ENCODE data around the gene PAPOLG.

PAPOLG gene

DNA sequence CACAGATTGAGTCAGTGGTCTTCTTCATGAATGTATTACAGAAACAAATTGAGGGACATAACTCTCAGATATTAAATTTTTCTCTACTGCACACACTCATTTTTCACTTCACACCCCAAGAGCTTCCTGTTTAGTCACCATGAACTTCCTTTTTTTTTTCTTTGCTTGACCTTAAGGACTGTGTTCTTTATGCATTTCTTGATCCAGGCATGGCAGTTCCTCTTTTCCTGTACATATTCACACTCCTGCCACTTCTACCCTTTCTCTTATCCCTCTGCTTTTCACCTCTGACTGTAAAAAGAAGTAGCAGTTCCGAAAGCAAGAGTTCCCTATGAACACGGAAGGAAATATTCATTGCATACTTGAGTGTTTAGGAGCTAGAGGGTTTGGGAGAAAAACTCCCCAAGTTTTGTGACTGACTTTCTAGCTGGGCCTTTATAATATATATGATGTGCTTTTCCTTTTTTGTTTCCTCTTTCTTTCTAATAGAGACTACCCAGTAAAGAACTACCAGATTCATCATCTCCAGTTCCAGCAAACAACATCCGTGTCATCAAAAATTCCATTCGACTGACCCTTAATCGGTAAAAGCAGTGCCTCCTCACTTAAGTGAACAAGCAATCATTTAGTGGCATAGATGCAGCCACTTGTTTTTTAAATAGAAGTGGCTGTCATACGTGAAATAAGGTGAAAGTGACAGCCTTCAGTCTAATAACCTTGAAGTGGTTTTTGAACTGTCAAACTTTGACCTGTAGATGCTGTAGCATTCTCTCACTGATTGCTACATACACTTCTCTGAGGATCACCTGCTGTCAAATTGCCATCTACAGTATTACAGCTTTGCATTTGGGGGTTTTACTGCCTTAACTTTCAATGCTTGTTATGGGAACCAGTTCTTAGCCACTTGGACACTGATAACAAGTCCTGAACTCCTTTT is 40.8 kb downstream of the PAPOLG start:
- Histone ChIP-seq H3K4me2 (ENCODE audit: low read length) (no peak overlapping the region), H3K27me3 (ENCODE audit: control insufficient read depth, insufficient read depth, low read length) (no peaks in the 10 kb centered on the region), H3K4me3 (ENCODE audit: low read depth, low read length) (no peak overlapping the region), H3K9ac (no peak overlapping the region), H3K9me3 (ENCODE audit: control insufficient read depth, low read length) (no peaks in the 10 kb centered on the region), H3K27ac (no peak overlapping the region), H3K79me2 (no peaks in the 10 kb centered on the region), H3K36me3 (ENCODE audit: control insufficient read depth, insufficient read depth, low read length) (no peaks in the 10 kb centered on the region), H3K4me1 (no peaks in the 10 kb centered on the region), H2AFZ (no peak overlapping the region)
- TF ChIP-seq, protein P1, sequence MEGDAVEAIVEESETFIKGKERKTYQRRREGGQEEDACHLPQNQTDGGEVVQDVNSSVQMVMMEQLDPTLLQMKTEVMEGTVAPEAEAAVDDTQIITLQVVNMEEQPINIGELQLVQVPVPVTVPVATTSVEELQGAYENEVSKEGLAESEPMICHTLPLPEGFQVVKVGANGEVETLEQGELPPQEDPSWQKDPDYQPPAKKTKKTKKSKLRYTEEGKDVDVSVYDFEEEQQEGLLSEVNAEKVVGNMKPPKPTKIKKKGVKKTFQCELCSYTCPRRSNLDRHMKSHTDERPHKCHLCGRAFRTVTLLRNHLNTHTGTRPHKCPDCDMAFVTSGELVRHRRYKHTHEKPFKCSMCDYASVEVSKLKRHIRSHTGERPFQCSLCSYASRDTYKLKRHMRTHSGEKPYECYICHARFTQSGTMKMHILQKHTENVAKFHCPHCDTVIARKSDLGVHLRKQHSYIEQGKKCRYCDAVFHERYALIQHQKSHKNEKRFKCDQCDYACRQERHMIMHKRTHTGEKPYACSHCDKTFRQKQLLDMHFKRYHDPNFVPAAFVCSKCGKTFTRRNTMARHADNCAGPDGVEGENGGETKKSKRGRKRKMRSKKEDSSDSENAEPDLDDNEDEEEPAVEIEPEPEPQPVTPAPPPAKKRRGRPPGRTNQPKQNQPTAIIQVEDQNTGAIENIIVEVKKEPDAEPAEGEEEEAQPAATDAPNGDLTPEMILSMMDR (IDR thresholded peaks at IDR 0.05): no peak

DNA sequence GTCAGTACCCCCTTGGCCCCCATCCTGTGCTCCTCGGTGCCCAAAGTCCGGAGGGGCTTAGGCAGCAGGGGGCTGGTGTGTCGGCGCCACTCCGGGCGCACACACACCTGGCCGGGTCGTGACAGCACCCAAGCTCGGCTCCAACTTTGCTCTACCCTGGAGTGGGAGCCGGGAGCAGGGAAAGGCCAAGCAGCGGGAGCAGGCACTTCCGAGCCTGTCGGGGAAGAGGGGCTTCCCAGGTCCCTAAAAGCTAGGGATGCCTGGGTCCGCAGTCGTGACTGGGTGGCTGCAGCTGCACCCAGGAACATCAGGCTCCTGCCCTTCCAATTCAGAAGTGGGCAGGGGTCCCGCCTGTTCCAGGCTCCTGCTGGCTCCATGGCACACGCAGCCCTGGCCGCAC is 48.4 kb downstream of the PAPOLG start:
- no peak overlapping the region for H3K9ac ChIP-seq
- TF ChIP-seq, protein P1 (IDR thresholded peaks at IDR 0.05): no peak
- H3K36me3 ChIP-seq (ENCODE audit: control insufficient read depth, insufficient read depth, low read length): no peaks in the 10 kb centered on the region
- peaks cover 5% of the 10 kb centered on the region for H3K4me1 ChIP-seq
- no peak overlapping the region for H3K4me3 ChIP-seq (ENCODE audit: low read depth, low read length)
- H2AFZ ChIP-seq: no peak overlapping the region
- H3K4me2 ChIP-seq (ENCODE audit: low read length): no peak overlapping the region
- no peaks in the 10 kb centered on the region for H3K79me2 ChIP-seq
- no peak overlapping the region for H3K27ac ChIP-seq
- no peaks in the 10 kb centered on the region for H3K9me3 ChIP-seq (ENCODE audit: control insufficient read depth, low read length)
- no peaks in the 10 kb centered on the region for H3K27me3 ChIP-seq (ENCODE audit: control insufficient read depth, insufficient read depth, low read length)

DNA sequence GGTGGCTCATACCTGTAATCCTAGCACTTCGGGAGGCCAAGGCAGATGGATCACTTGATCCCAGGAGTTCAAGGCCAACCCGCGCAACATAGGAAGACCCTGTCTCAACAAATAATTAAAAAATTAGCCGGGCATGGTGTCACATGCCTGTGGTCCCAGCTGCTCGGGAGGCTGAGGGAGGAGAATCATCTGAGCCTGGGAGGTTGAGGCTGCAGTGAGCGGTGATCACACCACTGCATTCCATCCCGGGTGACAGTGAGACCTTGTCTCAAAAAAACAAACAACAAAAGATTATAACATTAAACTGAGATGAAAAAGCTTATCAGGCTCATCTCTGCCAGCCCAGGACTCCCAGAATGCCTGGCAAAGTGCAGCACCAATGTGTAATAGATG is 50.5 kb downstream of the PAPOLG start:
- peaks cover 5% of the 10 kb centered on the region for H3K4me1 ChIP-seq
- no peaks in the 10 kb centered on the region for H3K36me3 ChIP-seq (ENCODE audit: control insufficient read depth, insufficient read depth, low read length)
- H2AFZ ChIP-seq: peak overlapping the region; percentile 64
- no peaks in the 10 kb centered on the region for H3K79me2 ChIP-seq
- no peaks in the 10 kb centered on the region for H3K9me3 ChIP-seq (ENCODE audit: control insufficient read depth, low read length)
- no peaks in the 10 kb centered on the region for H3K27me3 ChIP-seq (ENCODE audit: control insufficient read depth, insufficient read depth, low read length)
- TF ChIP-seq, protein P1 (IDR thresholded peaks at IDR 0.05): no peak
- no peak overlapping the region for H3K4me3 ChIP-seq (ENCODE audit: low read depth, low read length)
- no peak overlapping the region for H3K4me2 ChIP-seq (ENCODE audit: low read length)
- no peak overlapping the region for H3K9ac ChIP-seq
- no peak overlapping the region for H3K27ac ChIP-seq

DNA sequence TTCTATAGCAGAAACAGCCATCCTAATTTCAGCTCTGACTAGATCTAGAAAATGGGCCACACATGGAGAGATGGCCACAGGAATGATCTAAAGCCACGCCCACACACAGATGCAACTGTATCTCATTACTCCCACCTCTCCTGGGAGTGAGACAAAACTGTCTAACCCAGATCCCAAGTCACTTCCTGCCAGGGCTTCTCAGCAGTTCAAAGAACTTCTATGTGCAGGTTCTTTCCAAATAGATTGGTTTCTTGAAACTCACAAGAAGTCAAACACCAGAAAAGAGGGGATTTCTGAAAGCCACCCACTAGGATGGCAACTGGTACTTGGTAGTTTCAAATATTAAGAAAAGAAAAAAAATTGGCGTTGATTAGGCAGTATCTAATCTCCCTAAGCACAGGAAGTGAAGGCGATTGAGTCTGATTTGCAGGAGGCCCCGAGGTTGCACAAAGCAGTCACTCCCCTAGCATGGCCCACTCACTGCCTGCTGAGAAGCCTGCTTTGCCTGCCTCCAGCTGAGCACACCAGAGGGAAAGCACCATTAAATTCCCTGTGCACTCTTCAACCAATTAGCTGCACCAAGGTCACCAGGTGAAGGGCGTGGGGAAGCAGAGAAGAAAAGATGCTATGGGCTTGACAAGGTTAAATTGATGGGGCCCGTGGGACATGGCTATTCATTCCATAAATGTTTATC is 51.1 kb downstream of the PAPOLG start:
- no peaks in the 10 kb centered on the region for H3K79me2 ChIP-seq
- no peak overlapping the region for H3K4me2 ChIP-seq (ENCODE audit: low read length)
- TF ChIP-seq, protein P1 (IDR thresholded peaks at IDR 0.05): no peak

More for the DNA sequence above, 51.1 kb downstream of the PAPOLG start:
- H3K27ac ChIP-seq: no peak overlapping the region
- no peaks in the 10 kb centered on the region for H3K27me3 ChIP-seq (ENCODE audit: control insufficient read depth, insufficient read depth, low read length)
- H3K36me3 ChIP-seq (ENCODE audit: control insufficient read depth, insufficient read depth, low read length): no peaks in the 10 kb centered on the region
- H3K9me3 ChIP-seq (ENCODE audit: control insufficient read depth, low read length): no peaks in the 10 kb centered on the region
- H3K9ac ChIP-seq: no peak overlapping the region
- no peak overlapping the region for H3K4me3 ChIP-seq (ENCODE audit: low read depth, low read length)
- H2AFZ ChIP-seq: peak overlapping the region; percentile 64
- peaks cover 5% of the 10 kb centered on the region for H3K4me1 ChIP-seq

All from parathyroid adenoma (tissue), 2 donors.